ENCODE results near the gene FHL5.
"Not testable (repeated sequence)": the region's sequence is repeated elsewhere in the genome, so short reads cannot be mapped to it uniquely, and the experiment has no call there.

The FHL5 gene

GRCh38 chr6:96562886-96563285 lies at the start of gene FHL5:
Gene FHL5, plus strand, starts transcription at chr6:96563128. Its CDS starts 40,486 bp downstream, at chr6:96603614.
- DNase-seq (ENCODE audit: low read depth, low spot score), result no peak

DNA sequence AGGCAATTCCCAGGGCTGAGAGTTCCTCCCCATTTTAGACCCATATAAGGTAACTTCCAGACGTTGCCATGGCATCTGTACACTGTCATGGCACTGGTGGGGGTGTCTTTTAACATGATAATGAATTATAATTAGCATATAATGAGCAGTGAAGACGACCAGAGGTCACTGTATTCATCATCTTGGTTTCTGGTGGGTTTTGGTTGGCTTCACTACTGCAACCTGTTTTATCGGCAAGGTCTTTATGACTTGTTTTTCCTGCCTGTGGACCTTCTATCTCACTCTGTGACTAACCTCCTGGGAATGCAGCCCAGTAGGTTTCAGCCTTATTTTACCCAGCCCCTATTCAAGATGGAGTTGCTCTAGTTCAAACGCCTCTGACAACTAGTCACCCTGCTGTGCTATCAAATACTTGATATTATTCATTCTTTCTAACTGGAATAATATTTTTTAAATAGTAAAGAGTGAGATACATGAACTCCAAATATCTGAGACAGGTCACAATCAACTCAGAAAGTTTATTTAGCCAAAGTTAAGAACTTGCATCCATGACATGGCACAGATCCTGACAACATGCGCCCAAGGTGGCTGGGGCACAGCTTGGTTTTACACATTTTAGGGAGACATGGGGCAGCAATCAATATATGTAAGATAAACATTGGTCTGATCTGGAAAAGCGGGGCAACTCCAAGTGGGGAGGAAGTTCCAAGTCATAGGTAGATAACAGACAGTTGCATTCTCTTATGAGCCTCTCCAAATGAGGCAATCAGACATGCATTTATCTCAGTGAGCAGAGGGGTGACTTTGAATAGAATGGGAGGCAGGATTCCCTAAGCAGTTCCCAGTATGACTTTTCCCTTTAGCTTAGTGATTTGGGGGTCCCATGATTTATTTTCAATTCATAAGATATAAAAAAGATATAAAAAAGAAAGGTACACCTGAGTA lies 42.5 kb upstream of the FHL5 start:
- peak; percentile 90 for DNase-seq (ENCODE audit: low read depth, low spot score)

GRCh38 chr6:96521306-96521643 lies 41.7 kb upstream of the FHL5 start:
- no peak for DNase-seq (ENCODE audit: low read depth, low spot score)

GRCh38 chr6:96521644-96522464 lies 41.1 kb upstream of the FHL5 start, which contains the start of gene UFL1:
Gene UFL1, plus strand, starts transcription at chr6:96521806. Its CDS starts 68 bp downstream, at chr6:96521874.
- DNase-seq (ENCODE audit: low read depth, low spot score), result peak; percentile 95

GRCh38 chr6:96522465-96523009 lies 40.4 kb upstream of the FHL5 start:
- DNase-seq (ENCODE audit: low read depth, low spot score), result no peak

GRCh38 chr6:96528193-96528592 lies 34.7 kb upstream of the FHL5 start:
- DNase-seq (ENCODE audit: low read depth, low spot score), result no peak

- DNase-seq (ENCODE audit: low read depth, low spot score), result no peak
Observed at GRCh38 chr6:96532399-96532798, 30.5 kb upstream of the FHL5 start.

DNA sequence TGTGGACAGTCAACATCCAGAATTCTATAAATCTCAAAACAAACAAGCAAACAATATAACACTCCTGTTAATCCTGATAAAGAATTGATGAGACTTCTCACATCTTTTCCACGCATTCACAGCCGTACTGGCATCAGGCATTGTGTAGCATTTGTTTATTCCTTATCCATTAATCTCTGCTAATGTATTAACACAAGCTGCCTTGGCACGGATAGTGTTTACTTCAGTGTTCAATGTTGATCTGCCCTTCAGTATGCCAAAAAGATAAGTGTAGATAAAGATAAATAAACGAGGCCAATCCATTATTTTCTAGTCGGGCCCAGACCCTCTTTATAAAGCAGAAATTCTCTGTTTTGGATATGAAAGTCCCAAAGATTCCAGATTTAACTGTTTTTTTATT lies 25.2 kb upstream of the FHL5 start:
- DNase-seq (ENCODE audit: low read depth, low spot score), result no peak

DNA sequence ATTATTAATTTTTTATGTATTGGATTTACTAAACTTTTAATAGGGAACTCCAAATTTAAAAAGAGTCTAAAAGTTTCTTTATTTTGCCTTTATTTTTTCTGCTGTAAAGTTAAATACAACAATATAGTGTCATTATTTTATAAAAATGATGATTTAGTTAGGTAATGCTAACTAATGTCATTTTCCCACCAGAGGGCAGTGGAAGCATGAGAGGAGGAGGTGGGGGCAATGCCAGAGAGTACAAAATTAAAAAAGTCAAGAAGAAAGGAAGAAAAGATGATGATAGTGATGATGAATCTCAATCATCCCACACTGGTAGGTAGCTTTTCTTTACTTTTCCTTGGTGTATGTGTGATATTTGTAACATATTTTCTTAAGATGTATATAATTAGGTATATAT lies 20.2 kb upstream of the FHL5 start:
- DNase-seq (ENCODE audit: low read depth, low spot score), result no peak

DNA sequence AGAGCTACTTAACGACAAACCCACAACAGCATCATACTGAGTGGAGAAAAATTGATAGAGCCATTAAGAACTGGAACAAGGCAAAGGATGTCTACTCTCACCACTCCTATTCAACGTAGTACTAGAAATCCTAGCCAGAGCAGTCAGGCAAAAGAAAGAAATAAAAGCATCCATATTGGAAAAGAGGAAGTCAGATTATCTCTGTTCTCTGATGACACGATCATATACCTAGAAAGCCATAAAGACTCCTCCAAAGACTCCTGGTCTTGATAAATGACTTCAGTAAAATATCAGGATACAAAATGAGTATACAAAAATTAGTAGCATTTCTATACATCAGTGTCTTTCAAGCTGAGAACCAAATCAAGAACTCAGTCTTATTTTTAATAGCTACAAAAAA lies 17.0 kb upstream of the FHL5 start:
- no peak for DNase-seq (ENCODE audit: low read depth, low spot score)

GRCh38 chr6:96547654-96548053 lies 15.3 kb upstream of the FHL5 start:
- DNase-seq (ENCODE audit: low read depth, low spot score), result no peak

DNA sequence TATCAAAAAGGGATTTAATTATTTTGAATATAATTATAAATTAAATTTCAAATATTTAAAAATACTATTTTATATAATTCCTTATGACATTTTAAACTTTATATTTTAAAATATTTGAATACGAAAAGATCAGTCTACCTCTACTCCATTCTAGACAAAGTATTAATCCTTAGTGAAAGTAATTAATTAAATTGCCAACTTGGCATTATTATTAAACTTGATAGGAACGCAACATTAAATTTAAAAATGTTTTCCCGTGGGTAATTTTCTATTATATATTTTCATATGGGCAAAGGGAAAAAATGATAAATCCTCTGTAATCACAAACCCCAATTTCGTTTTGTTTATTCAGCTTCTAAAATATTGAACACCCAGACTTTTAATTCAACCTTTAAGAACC lies 8.4 kb upstream of the FHL5 start:
- no peak for DNase-seq (ENCODE audit: low read depth, low spot score)

DNA sequence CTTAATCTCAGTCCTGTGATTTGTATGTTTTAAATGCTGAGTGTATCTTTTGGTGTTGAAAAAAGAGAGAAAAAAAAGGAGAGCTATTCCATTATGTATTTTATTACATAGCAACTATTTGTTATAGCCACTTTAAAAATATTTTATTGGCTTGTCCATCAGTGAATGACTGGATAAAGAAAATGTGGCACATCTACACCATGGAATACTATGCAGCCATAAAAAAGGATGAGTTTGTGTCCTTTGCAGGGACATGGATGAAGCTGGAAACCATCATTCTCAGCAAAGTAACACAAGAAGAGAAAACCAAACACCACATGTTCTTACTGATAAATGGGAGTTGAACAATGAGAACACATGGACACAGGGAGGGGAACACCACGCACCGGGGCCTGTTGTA lies 3.2 kb upstream of the FHL5 start:
- not testable (repeated sequence) for DNase-seq (ENCODE audit: low read depth, low spot score)

DNA sequence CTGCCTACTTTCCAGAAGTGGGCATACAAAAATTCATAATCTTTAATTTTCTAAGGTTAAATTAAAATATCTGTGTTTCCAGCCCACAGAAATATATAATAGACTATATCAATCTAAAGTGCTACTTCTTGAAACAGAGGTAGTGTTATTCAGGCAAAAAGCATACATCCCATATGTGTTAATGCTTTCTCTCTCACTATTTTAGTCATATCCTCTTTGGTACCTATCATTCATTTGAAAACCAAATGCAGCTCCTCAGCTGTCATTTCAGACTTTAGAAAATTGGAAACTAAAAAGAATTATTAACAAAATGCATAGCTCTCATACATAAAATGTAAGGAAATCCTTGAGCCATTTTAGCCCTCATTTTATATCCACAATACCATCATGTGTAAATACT lies 925 bp downstream of the FHL5 start:
- DNase-seq (ENCODE audit: low read depth, low spot score), result no peak

GRCh38 chr6:96570053-96570452 lies 7.1 kb downstream of the FHL5 start:
- no peak for DNase-seq (ENCODE audit: low read depth, low spot score)

- no peak for DNase-seq (ENCODE audit: low read depth, low spot score)
Observed at GRCh38 chr6:96571551-96571950, 8.6 kb downstream of the FHL5 start.

GRCh38 chr6:96575359-96575758 lies 12.4 kb downstream of the FHL5 start:
- no peak for DNase-seq (ENCODE audit: low read depth, low spot score)

- no peak for DNase-seq (ENCODE audit: low read depth, low spot score)
Observed at GRCh38 chr6:96576221-96576620, 13.3 kb downstream of the FHL5 start.

GRCh38 chr6:96582021-96582420 lies 19.1 kb downstream of the FHL5 start:
- DNase-seq (ENCODE audit: low read depth, low spot score), result no peak

- no peak for DNase-seq (ENCODE audit: low read depth, low spot score)
Observed at GRCh38 chr6:96582436-96582835, 19.5 kb downstream of the FHL5 start.

DNA sequence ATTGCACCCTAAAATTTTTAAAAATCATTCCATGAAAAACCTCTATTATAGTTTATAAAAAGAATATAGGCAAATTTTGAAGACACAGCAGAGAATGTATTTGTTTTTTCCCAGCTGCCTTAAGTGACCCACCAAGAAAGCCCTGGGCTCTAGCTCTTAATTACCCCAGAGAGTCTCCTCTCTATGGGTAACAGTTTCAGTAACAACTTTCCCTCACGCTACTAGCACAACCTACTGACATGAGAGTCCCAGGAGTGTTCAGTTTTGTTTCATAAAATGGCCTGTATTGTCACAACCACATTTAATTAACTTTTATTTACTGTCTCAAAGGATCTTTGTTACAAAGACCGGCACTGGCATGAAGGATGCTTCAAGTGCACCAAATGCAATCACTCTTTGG lies 41.5 kb downstream of the FHL5 start:
- DNase-seq (ENCODE audit: low read depth, low spot score), result no peak

- no peak for DNase-seq (ENCODE audit: low read depth, low spot score)
Observed at GRCh38 chr6:96608074-96608473, 45.1 kb downstream of the FHL5 start.

Data from ELF-1 (cell line).